IMR-90 (cell line): ENCODE results near the gene POLR1H. TPM values are rescaled to one million over a fixed set of nuclear protein-coding genes. Genes with fewer than 3 reads are reported as not detected.

Experiments used
- ATAC-seq: fragments of 200-7000 bp; cut with Tn5 transposase; 2 replicates; pipeline ENCODE4 v1.9.1; 2020; ENCODE audit warnings: low read depth, mild to moderate bottlenecking, moderate library complexity
- BruUV-seq: library from RNA; stranded (reverse); fragments of 400-500 nt; replicated peaks from 2 replicates; lab custom pipeline; 2021; lab: Mats Ljungman, UMichigan
- CTCF ChIA-PET: fragments of 300-600 bp; formaldehyde crosslinking; extraction: SDS; loops from one replicate; lab custom pipeline; 2021; ENCODE audit warnings: antibody characterized with exemption; lab: Yijun Ruan, JAX
- POLR2A ChIA-PET: fragments of 300-600 bp; sonication (Branson Sonifier 250); formaldehyde crosslinking; loops from one replicate; lab custom pipeline; 2022; ENCODE audit warnings: antibody characterized with exemption; ENCODE audit not compliant: unreplicated experiment; lab: Charles Lee
- DNase-seq: peaks from one replicate; pipeline ENCODE4 v3.0.0; 2013
- H2AFZ ChIP-seq: replicated peaks from 2 replicates; pipeline ENCODE3; 2013; ENCODE audit warnings: low read length, mild to moderate bottlenecking; ENCODE audit not compliant: poor library complexity
- H2AK5ac ChIP-seq: 2 replicates; pipeline ENCODE4 v1.6.1; 2013; ENCODE audit warnings: low read depth, low read length, inconsistent platforms
- H2AK9ac ChIP-seq: replicated peaks from 2 replicates; pipeline ENCODE3; 2013; ENCODE audit warnings: mild to moderate bottlenecking, low read depth, low read length, moderate library complexity; ENCODE audit not compliant: poor library complexity
- H2BK120ac ChIP-seq: 2 replicates; pipeline ENCODE4 v1.6.1; 2013; ENCODE audit warnings: low read depth, low read length, inconsistent platforms
- H2BK15ac ChIP-seq: 3 replicates; pipeline ENCODE4 v1.6.1; 2013; ENCODE audit warnings: low read depth, low read length, inconsistent platforms
- H2BK20ac ChIP-seq: 2 replicates; pipeline ENCODE4 v1.6.1; 2013; ENCODE audit warnings: low read depth, mild to moderate bottlenecking, inconsistent platforms, low read length, moderate library complexity
- H2BK5ac ChIP-seq: 2 replicates; pipeline ENCODE4 v1.6.1; 2013; ENCODE audit warnings: mild to moderate bottlenecking, low read depth, low read length, inconsistent platforms; ENCODE audit not compliant: poor library complexity, severe bottlenecking
- H3K14ac ChIP-seq: replicated peaks from 2 replicates; pipeline ENCODE4 v1.6.1; 2013; ENCODE audit warnings: low read depth, low read length, inconsistent platforms
- H3K18ac ChIP-seq: 2 replicates; pipeline ENCODE4 v1.6.1; 2013; ENCODE audit warnings: low read depth, low read length, control low read depth
- H3K23ac ChIP-seq: 2 replicates; pipeline ENCODE4 v1.6.1; 2013; ENCODE audit warnings: low read depth, low read length, inconsistent platforms
- H3K27ac ChIP-seq: 2 replicates; pipeline ENCODE4 v1.5.1; 2013; ENCODE audit warnings: mild to moderate bottlenecking, control low read depth, low read length; ENCODE audit not compliant: insufficient read depth
- H3K27me3 ChIP-seq: 2 replicates; pipeline ENCODE4 v1.6.1; 2013; ENCODE audit warnings: low read length; ENCODE audit not compliant: control insufficient read depth, insufficient read depth
- H3K36me3 ChIP-seq: 2 replicates; pipeline ENCODE4 v1.6.1; 2013; ENCODE audit warnings: low read length, mixed read lengths; ENCODE audit not compliant: control insufficient read depth, insufficient read depth
- H3K4ac ChIP-seq: 2 replicates; pipeline ENCODE4 v1.6.1; 2013; ENCODE audit warnings: low read depth, low read length, inconsistent platforms
- H3K4me1 ChIP-seq: 2 replicates; pipeline ENCODE4 v1.6.1; 2013; ENCODE audit warnings: low read length, mixed read lengths; ENCODE audit not compliant: control insufficient read depth, insufficient read depth
- H3K4me2 ChIP-seq: 2 replicates; pipeline ENCODE4 v1.6.1; 2013; ENCODE audit warnings: low read depth, mild to moderate bottlenecking, control low read depth, low read length, moderate library complexity
- H3K4me3 ChIP-seq: 2 replicates; pipeline ENCODE4 v1.5.1; 2013; ENCODE audit warnings: low read depth, mild to moderate bottlenecking, control low read depth, low read length, moderate library complexity; ENCODE audit not compliant: insufficient read depth
- H3K56ac ChIP-seq: 2 replicates; pipeline ENCODE4 v1.6.1; 2013; ENCODE audit warnings: low read length, inconsistent platforms; ENCODE audit not compliant: insufficient read depth; ENCODE audit errors: extremely low read depth
- H3K79me1 ChIP-seq, 2 experiments: 2 replicates each; pipeline ENCODE4 v1.6.1; 2013; ENCODE audit warnings: low read length in 2 of 2, inconsistent platforms in 1 of 2, low read depth in 1 of 2
- H3K9ac ChIP-seq: 2 replicates; pipeline ENCODE4 v1.6.1; 2013; ENCODE audit warnings: low read depth, low read length, control low read depth
- H3K9me1 ChIP-seq: 2 replicates; pipeline ENCODE4 v1.6.1; 2013; ENCODE audit warnings: low read length, inconsistent platforms; ENCODE audit not compliant: insufficient read depth
- H3K9me3 ChIP-seq: 2 replicates; pipeline ENCODE4 v1.6.1; 2013; ENCODE audit warnings: low read length; ENCODE audit not compliant: control insufficient read depth, insufficient read depth
- H4K20me1 ChIP-seq: 2 replicates; pipeline ENCODE4 v1.6.1; 2013; ENCODE audit warnings: low read length, inconsistent platforms; ENCODE audit not compliant: insufficient read depth
- H4K5ac ChIP-seq: 2 replicates; pipeline ENCODE4 v1.6.1; 2013; ENCODE audit warnings: mild to moderate bottlenecking, low read depth, low read length, control low read depth
- H4K8ac ChIP-seq, 2 experiments: 2 replicates each; pipeline ENCODE4 v1.6.1; 2013; ENCODE audit warnings: low read depth in 2 of 2, low read length in 2 of 2, control low read depth in 1 of 2, inconsistent platforms in 1 of 2
- H4K91ac ChIP-seq: 2 replicates; pipeline ENCODE4 v1.6.1; 2013; ENCODE audit warnings: low read depth, low read length, inconsistent platforms; ENCODE audit not compliant: insufficient read depth
- BHLHE40 ChIP-seq: fragments of 150-350 bp; IDR thresholded peaks from 2 replicates; pipeline ENCODE4 v1.6.1; 2016; ENCODE audit warnings: mild to moderate bottlenecking, low read depth, low read length
- MAFK ChIP-seq: IDR thresholded peaks from 2 replicates; pipeline ENCODE4 v1.6.1; 2012; ENCODE audit warnings: low read depth, low read length, improper control_type of control experiment
- MAZ ChIP-seq: IDR thresholded peaks from 2 replicates; pipeline ENCODE4 v1.6.1; 2012; ENCODE audit warnings: low read depth, mild to moderate bottlenecking, low read length, improper control_type of control experiment, moderate library complexity, borderline replicate concordance
- MXI1 ChIP-seq: IDR thresholded peaks from 2 replicates; pipeline ENCODE4 v1.6.1; 2012; ENCODE audit warnings: low read depth, mild to moderate bottlenecking, low read length, moderate library complexity, borderline replicate concordance
- NFE2L2 ChIP-seq: fragments of 150-350 bp; IDR thresholded peaks from 2 replicates; pipeline ENCODE4 v1.6.1; 2016; ENCODE audit warnings: low read depth, mild to moderate bottlenecking, low read length
- POLR2A ChIP-seq: IDR thresholded peaks from 2 replicates; pipeline ENCODE4 v1.6.1; 2012; ENCODE audit warnings: mild to moderate bottlenecking, low read depth, low read length
- RFX5 ChIP-seq: IDR thresholded peaks from 2 replicates; pipeline ENCODE4 v1.8.0; 2012; ENCODE audit warnings: low read depth, mild to moderate bottlenecking, low read length, moderate library complexity
- WGBS, 2 experiments: methylation state at CpG; one replicate each; pipeline versions ENCODE4 v1.1.5 to v1.1.7; 2013; ENCODE audit warnings: missing lambda C conversion rate in 2 of 2; ENCODE audit not compliant: insufficient read length in 1 of 2; ENCODE audit errors: extremely low coverage in 2 of 2; 5-methylcytosine and 5-hydroxymethylcytosine counted together
- dilution Hi-C: fragments of 300-500 bp; cut with HindIII; formaldehyde crosslinking; loops from one replicate; pipeline ENCODE4 v1.14.3; 2018; ENCODE audit warnings: low sequenced_read_pairs; ENCODE audit not compliant: unreplicated experiment
- in situ Hi-C: fragments of 300-500 bp; cut with MboI; formaldehyde crosslinking; loops from 3 replicates; pipeline ENCODE4 v1.14.3; 2019; ENCODE audit warnings: low sequenced_read_pairs, inconsistent platforms, mixed read lengths
- intact Hi-C: fragments of 100-400 bp; cut with micrococcal nuclease; formaldehyde crosslinking; loops from 2 replicates; pipeline ENCODE4 v1.10.0; 2022
- polyA plus RNA-seq, 3 experiments: library from polyadenylated mRNA; depleted of rRNA; stranded (reverse); fragments of >200 nt; gene quantifications; 2 replicates each; pipeline ENCODE4 v1.2.3, GENCODE V29; 2012; ENCODE audit warnings: low replicate concordance in 1 of 3
- total RNA-seq: library from RNA; depleted of rRNA; stranded (reverse); fragments of >200 nt; gene quantifications from 2 replicates; pipeline ENCODE4 v1.2.3, GENCODE V29; 2012
- TF ChIP-seq, protein P1 (sequence below): fragments of 150-350 bp; IDR thresholded peaks from 2 replicates; pipeline ENCODE4 v1.6.1; 2017; ENCODE audit warnings: mild to moderate bottlenecking, antibody characterized with exemption, low read length, low read depth

Gene POLR1H
- total and polyA plus RNA-seq, 2 of the 4 experiments (the other 2 are of a cell fraction) = 24.6 to 34.6 TPM

DNA sequence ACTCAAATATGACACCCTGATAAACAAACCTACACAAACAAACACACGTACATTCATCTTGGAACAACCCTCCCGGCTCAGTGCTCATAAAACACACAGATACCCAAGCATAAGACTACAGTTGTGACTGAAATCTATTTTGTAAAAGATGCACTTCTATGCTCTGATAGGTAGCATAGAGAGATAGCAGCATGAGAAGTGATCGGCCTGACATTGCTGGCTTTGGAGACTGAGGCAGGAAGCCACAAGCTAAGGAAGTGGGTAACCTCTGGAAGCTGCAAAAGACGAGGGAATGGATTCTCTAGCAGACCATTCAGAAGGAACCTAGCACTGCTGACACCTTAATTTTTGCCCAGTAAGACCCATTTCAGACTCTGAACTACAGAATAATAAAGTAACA lies 16.2 kb downstream of the POLR1H start (continued):
- TF ChIP-seq, protein P1, sequence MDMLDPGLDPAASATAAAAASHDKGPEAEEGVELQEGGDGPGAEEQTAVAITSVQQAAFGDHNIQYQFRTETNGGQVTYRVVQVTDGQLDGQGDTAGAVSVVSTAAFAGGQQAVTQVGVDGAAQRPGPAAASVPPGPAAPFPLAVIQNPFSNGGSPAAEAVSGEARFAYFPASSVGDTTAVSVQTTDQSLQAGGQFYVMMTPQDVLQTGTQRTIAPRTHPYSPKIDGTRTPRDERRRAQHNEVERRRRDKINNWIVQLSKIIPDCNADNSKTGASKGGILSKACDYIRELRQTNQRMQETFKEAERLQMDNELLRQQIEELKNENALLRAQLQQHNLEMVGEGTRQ = no peak
- TF ChIP-seq MAFK (no peak), MXI1 (no peak), MAZ (no peak), RFX5 (no peak), BHLHE40 (no peak)

DNA sequence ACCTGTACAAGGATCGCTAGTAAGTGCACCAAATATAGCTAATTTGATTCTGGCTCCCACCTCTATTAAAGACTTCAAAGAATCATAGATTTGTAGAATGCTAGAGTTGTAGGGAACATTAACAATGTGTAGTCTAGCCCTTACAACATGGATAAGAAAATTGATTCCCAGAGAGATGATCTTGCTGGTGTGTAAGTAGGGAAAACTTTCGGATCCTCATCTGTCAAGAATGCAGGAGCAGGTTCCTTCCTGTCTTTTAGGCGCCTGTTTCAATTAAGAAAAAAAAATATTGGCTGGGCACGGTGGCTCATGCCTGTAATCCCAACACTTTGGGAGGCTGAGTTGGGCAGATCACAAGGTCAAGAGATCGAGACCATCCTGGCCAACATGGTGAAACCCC lies 26.8 kb downstream of the POLR1H start:
- H4K8ac ChIP-seq = no peak overlapping the region
- WGBS, 2 experiments = no CpG with 5 or more reads among the region's 5 CpGs
- BruUV-seq = no TSS peak

More for the DNA sequence above, 26.8 kb downstream of the POLR1H start:
- H3K9me1 ChIP-seq = no peaks in the 10 kb centered on the region
- in situ Hi-C loops = no loop called here
- no peak overlapping the region for H2BK20ac ChIP-seq
- H3K4ac ChIP-seq = no peak overlapping the region
- no peak overlapping the region for H3K23ac ChIP-seq
- no peak overlapping the region for H3K18ac ChIP-seq
- TF ChIP-seq POLR2A (no peak), MAZ (no peak), NFE2L2 (no peak)
- intact Hi-C loops = no loop called here
- no peaks in the 10 kb centered on the region for H3K9me3 ChIP-seq
- no peaks in the 10 kb centered on the region for H3K79me1 ChIP-seq
- no peaks in the 10 kb centered on the region for H4K20me1 ChIP-seq
- DNase-seq = no peak
- H2BK120ac ChIP-seq = no peak overlapping the region
- H3K14ac ChIP-seq = no peak overlapping the region
- no peaks in the 10 kb centered on the region for H3K36me3 ChIP-seq
- no peak overlapping the region for H4K5ac ChIP-seq
- H2BK5ac ChIP-seq = no peak overlapping the region
- ChIA-PET CTCF (interaction anchor here (1.0 to 1.8 kb wide), 2 partner anchors 14 to 15 kb away, joined by 3 to 4 read pairs; no protein-coding TSS in a partner anchor), POLR2A (no interaction called here)
- no peak overlapping the region for H3K4me2 ChIP-seq
- peaks cover 3% of the 10 kb centered on the region for H3K4me1 ChIP-seq
- H3K27me3 ChIP-seq = peaks cover 11% of the 10 kb centered on the region
- H3K4me3 ChIP-seq = no peak overlapping the region
- dilution Hi-C loops = no loop called here
- H2AFZ ChIP-seq = no peak overlapping the region
- no peak overlapping the region for H4K91ac ChIP-seq
- no peak for ATAC-seq
- H2BK15ac ChIP-seq = no peak overlapping the region
- no peak overlapping the region for H2AK9ac ChIP-seq
- no peak overlapping the region for H2AK5ac ChIP-seq
- H3K56ac ChIP-seq = no peak overlapping the region
- H3K9ac ChIP-seq = no peak overlapping the region
- H3K27ac ChIP-seq = no peak overlapping the region
